Activated CD8-positive, alpha-beta T cell treated with anti-CD3 and anti-CD28 coated beads, Interleukin-2, amount 10 ng/mL, durations not matched to agents 7 days and 5 days (primary cell): ENCODE measurements around the gene AGPS. TPM values are rescaled to one million over a fixed set of nuclear protein-coding genes. Genes with fewer than 3 reads are reported as not detected.
"Not testable (repeated sequence)": the region's sequence is repeated elsewhere in the genome, so short reads cannot be mapped to it uniquely, and the experiment has no call there.

Experiments used
- ATAC-seq: fragments of 150-1000 bp; cut with Tn5 transposase; one replicate; pipeline ENCODE4 v1.10.0; 2021; ENCODE audit warnings: moderate library complexity
- CTCF ChIA-PET: fragments of 350-600 bp; sonication (Branson Sonifier 250); formaldehyde crosslinking; loops from one replicate; lab custom pipeline; 2021; ENCODE audit warnings: antibody characterized with exemption; lab: Charles Lee
- POLR2A ChIA-PET: fragments of 350-600 bp; sonication (Branson Sonifier 250); formaldehyde crosslinking; loops from one replicate; lab custom pipeline; 2021; ENCODE audit warnings: antibody characterized with exemption; lab: Charles Lee
- DNase-seq: peaks from one replicate; pipeline ENCODE4 v3.0.0-alpha.2; 2020
- H3K27ac Mint-ChIP-seq: one replicate; pipeline ENCODE4 v1.8.0; 2021; ENCODE audit warnings: mild to moderate bottlenecking, mixed read lengths
- H3K27me3 Mint-ChIP-seq: one replicate; pipeline ENCODE4 v1.8.0; 2021; ENCODE audit warnings: low read depth, mixed read lengths
- H3K36me3 Mint-ChIP-seq: one replicate; pipeline ENCODE4 v1.8.0; 2021; ENCODE audit warnings: low read depth, mixed read lengths
- H3K4me1 Mint-ChIP-seq: one replicate; pipeline ENCODE4 v1.8.0; 2021; ENCODE audit warnings: low read depth, mixed read lengths
- H3K4me3 Mint-ChIP-seq: one replicate; pipeline ENCODE4 v1.8.0; 2021; ENCODE audit warnings: mild to moderate bottlenecking, mixed read lengths
- H3K9me3 Mint-ChIP-seq: one replicate; pipeline ENCODE4 v1.8.0; 2022; ENCODE audit warnings: mixed read lengths; ENCODE audit not compliant: insufficient read depth
- total RNA-seq, 2 experiments: library from RNA; stranded (reverse); gene quantifications; one replicate each; pipeline ENCODE4 v1.2.3, GENCODE V29; 2021

The AGPS gene
- total RNA-seq, 2 experiments from 2014 or later, result 65.9 to 67.9 TPM

- no peak for ATAC-seq
- ChIA-PET CTCF (interaction anchor here (1.0 kb wide), 1 partner anchor 210 kb away, joined by 3 read pairs; no protein-coding TSS in a partner anchor), POLR2A (no interaction called here)
- DNase-seq, result no peak
- H3K9me3 Mint-ChIP-seq, result no peaks in the 10 kb centered on the region
- H3K27me3 Mint-ChIP-seq, result no peaks in the 10 kb centered on the region
- peaks cover 23% of the 10 kb centered on the region for H3K4me1 Mint-ChIP-seq
- peaks cover 11% of the 10 kb centered on the region for H3K36me3 Mint-ChIP-seq
- H3K27ac Mint-ChIP-seq, result no peak overlapping the region
- H3K4me3 Mint-ChIP-seq, result no peak overlapping the region
Measured at GRCh38 chr2:177545143-177545542, 152.6 kb downstream of the AGPS start.

GRCh38 chr2:177545981-177546585 lies 153.5 kb downstream of the AGPS start:
- Mint-ChIP-seq H3K4me3 (no peak overlapping the region), H3K27me3 (no peaks in the 10 kb centered on the region), H3K4me1 (peaks cover 23% of the 10 kb centered on the region), H3K9me3 (no peaks in the 10 kb centered on the region), H3K27ac (no peak overlapping the region), H3K36me3 (peaks cover 11% of the 10 kb centered on the region)
- DNase-seq (no peak), ATAC-seq (no peak)
- ChIA-PET POLR2A (no interaction called here), CTCF (no interaction called here)

DNA sequence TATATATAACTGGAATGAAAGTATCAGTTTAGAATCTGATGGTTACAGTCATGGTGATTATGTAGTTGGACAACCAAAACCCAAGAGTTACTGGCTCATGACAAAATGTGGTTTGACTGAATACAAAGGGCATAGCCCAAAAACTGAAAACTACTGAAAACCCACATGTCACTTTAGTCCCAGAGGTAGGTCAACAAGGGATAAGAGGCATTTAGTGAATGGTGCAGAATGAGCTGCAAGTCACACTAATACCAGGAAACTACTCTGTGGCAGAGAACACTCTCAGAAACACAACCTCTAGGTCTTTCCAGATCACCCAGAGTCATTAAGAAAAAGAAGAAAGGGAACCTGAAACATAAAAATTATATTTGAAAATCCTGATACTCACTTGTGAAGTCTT lies 154.5 kb downstream of the AGPS start:
- H3K9me3 Mint-ChIP-seq, result no peaks in the 10 kb centered on the region
- no peaks in the 10 kb centered on the region for H3K27me3 Mint-ChIP-seq
- H3K4me3 Mint-ChIP-seq, result no peak overlapping the region
- POLR2A ChIA-PET, result no interaction called here
- DNase-seq (no peak), ATAC-seq (peak; percentile 43)
- H3K27ac Mint-ChIP-seq, result no peak overlapping the region
- peaks cover 11% of the 10 kb centered on the region for H3K36me3 Mint-ChIP-seq
- CTCF ChIA-PET, result no interaction called here
- peaks cover 27% of the 10 kb centered on the region for H3K4me1 Mint-ChIP-seq

GRCh38 chr2:177547772-177548171 lies 155.2 kb downstream of the AGPS start:
- Mint-ChIP-seq H3K27ac (no peak overlapping the region), H3K4me1 (peaks cover 29% of the 10 kb centered on the region), H3K4me3 (no peak overlapping the region), H3K27me3 (no peaks in the 10 kb centered on the region), H3K36me3 (peaks cover 11% of the 10 kb centered on the region), H3K9me3 (no peaks in the 10 kb centered on the region)
- ChIA-PET POLR2A (no interaction called here), CTCF (interaction anchor here (1.5 kb wide), 1 partner anchor 383 kb away, joined by 3 read pairs; no protein-coding TSS in a partner anchor)
- DNase-seq (no peak), ATAC-seq (no peak)

DNA sequence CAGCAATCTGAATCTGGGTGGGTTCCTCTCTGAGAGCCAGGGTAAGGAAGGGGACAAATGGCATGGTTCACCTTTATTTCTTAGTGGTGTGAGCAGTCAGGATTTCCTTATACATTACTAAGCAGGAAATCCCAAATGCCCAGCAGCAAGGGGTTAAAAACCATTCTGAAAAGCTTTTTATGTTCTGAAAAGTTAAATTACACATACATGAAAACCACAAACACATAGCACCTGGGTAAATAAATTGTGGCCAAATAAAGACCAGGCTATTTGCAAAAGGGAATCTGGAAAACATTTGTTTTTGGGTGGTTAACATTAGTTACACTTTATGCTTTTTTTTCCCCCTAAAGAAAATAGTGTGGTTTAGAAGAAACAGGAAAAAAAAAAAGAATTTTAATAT lies 156.1 kb downstream of the AGPS start:
- peaks cover 36% of the 10 kb centered on the region for H3K4me1 Mint-ChIP-seq
- CTCF ChIA-PET, result interaction anchor here (1.4 to 1.5 kb wide), 2 partner anchors 56 to 384 kb away, joined by 3 to 4 read pairs; no protein-coding TSS in a partner anchor
- H3K36me3 Mint-ChIP-seq, result peaks cover 12% of the 10 kb centered on the region
- no peak overlapping the region for H3K4me3 Mint-ChIP-seq
- POLR2A ChIA-PET, result interaction anchor here (0.7 kb wide), 1 partner anchor 34 kb away, joined by 3 read pairs; no protein-coding TSS in a partner anchor
- H3K27me3 Mint-ChIP-seq, result no peaks in the 10 kb centered on the region
- no peak overlapping the region for H3K27ac Mint-ChIP-seq
- DNase-seq (no peak), ATAC-seq (no peak)
- no peaks in the 10 kb centered on the region for H3K9me3 Mint-ChIP-seq

GRCh38 chr2:177549171-177549570 lies 156.6 kb downstream of the AGPS start:
- peaks cover 12% of the 10 kb centered on the region for H3K36me3 Mint-ChIP-seq
- no peak overlapping the region for H3K4me3 Mint-ChIP-seq
- no peaks in the 10 kb centered on the region for H3K27me3 Mint-ChIP-seq
- ChIA-PET POLR2A (interaction anchor here (0.7 kb wide), 1 partner anchor 34 kb away, joined by 3 read pairs; no protein-coding TSS in a partner anchor), CTCF (interaction anchor here (1.4 to 1.5 kb wide), 2 partner anchors 55 to 384 kb away, joined by 3 to 4 read pairs; no protein-coding TSS in a partner anchor)
- no peak for ATAC-seq
- H3K27ac Mint-ChIP-seq, result no peak overlapping the region
- H3K9me3 Mint-ChIP-seq, result no peaks in the 10 kb centered on the region
- peaks cover 38% of the 10 kb centered on the region for H3K4me1 Mint-ChIP-seq
- no peak for DNase-seq

DNA sequence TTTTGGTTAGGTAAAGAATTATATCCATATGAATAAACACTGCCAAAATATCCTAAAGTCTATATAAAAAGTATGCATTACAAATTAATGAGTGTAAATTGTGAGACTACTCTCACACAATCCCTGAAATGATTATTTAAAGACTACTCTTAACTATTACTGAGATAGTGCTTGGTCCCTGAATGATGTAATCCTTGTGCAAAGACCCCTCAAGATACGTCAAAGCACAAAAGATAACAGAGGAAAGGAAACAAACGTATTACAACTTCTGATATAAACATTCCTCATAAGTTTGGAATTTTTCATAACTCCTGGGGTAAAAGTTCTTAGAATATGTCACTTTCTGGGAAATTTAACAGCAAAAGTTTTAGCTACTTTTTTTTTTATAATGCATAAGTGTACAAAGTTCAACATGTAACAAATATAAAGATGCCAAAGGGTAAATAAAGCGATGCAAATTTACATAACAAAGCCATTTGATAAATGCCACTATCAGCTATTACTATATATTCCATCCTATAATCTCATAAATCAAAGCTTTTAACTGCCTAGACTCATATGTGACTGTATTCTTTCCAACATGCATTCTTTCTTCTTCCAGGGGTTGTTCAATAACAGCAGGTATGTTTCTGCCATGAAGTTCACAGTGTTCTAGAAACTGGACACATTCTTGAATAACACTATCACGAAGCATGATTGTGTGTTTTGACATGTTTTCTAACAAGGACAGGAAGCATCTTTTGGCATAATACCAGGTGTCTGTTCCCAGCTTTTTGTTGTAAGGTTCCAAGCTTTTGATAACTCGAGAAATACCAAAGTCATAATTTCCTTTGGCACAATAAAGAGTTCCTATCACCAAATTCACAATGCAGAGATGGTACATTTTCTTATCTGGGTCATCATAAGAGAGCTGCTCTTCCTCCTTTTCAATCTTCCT lies 158.0 kb downstream of the AGPS start:
- Mint-ChIP-seq H3K27ac (no peak overlapping the region), H3K36me3 (peaks cover 12% of the 10 kb centered on the region)
- POLR2A ChIA-PET, result no interaction called here

DNA sequence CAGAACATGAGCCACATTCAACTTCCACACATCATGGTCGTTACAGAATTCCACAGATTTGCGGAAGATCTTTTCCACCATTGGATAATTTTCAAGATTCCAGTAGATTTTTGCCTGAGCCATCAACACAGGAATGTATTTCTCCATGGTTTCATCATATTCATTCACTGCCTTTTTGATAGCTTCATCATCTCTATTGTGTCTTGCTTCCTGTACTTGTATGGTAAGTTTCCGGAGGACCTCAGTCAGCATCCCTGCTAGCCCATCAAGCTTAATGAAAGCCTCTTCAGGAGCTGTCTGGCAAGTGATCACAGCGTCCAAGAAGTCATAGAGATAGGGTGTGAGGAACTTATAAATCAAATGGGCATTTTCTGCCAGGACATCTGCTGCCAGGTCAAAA lies 158.8 kb downstream of the AGPS start:
- H3K27me3 Mint-ChIP-seq, H3K27ac Mint-ChIP-seq, DNase-seq, H3K36me3 Mint-ChIP-seq, H3K9me3 Mint-ChIP-seq, POLR2A ChIA-PET, H3K4me3 Mint-ChIP-seq, ATAC-seq: not testable (repeated sequence)
- CTCF ChIA-PET, result interaction anchor here (1.6 kb wide), 1 partner anchor 53 kb away, joined by 4 read pairs; no protein-coding TSS in a partner anchor
- peaks cover 24% of the 10 kb centered on the region for H3K4me1 Mint-ChIP-seq

More for the DNA sequence above, 158.0 kb downstream of the AGPS start:
- H3K9me3 Mint-ChIP-seq, result no peaks in the 10 kb centered on the region
- peaks cover 31% of the 10 kb centered on the region for H3K4me1 Mint-ChIP-seq
- no peak for DNase-seq
- H3K4me3 Mint-ChIP-seq, result no peak overlapping the region
- CTCF ChIA-PET, result no interaction called here
- no peak for ATAC-seq
- H3K27me3 Mint-ChIP-seq, result no peaks in the 10 kb centered on the region

GRCh38 chr2:177551989-177552421 lies 159.4 kb downstream of the AGPS start:
- Mint-ChIP-seq H3K36me3 (peaks cover 2% of the 10 kb centered on the region), H3K27ac (peak overlapping the region; percentile 97)

DNA sequence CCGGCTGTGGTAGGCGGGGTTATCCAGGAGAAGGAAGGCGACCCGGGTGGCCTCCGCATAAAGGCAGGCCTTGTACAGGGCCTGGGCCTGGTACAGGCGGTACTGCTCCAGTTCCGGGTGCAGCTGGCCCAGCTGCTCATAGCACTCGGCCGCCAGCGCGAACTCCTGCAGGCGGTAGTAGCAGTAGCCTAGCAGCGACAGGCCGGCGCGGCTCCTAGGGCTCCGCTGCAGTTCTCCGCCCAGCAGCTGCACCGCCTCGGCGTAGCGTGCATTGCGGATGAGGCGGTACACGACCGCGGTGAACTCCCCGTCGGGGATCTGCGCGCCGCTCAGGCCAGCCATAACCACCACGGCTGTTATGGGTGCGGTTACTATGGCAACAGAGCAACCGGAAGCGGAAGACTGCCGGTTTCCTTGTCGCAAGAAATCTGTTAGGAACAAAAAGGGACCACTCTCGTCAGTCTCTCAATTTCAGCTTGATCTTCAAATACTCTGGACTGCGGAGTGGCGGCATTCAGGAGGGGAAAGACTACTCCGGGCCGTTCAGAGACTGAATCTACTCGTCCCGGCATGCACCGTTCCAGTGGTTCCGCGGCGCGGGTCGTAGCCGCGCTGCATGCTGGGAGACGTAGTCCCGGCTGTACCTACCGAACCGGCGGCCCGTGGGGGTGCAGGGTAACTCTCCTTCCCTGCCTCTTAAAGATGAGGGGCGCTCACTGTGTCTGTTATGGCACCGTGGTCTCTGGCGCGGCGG lies 160.0 kb downstream of the AGPS start:
- ChIA-PET POLR2A (interaction anchor here (0.6 kb wide), 2 partner anchors 370 to 1561 kb away, joined by 3 to 4 read pairs; no protein-coding TSS in a partner anchor), CTCF (interaction anchor here (1.6 kb wide), 1 partner anchor 52 kb away, joined by 4 read pairs; no protein-coding TSS in a partner anchor)
- peaks cover 6% of the 10 kb centered on the region for H3K9me3 Mint-ChIP-seq
- H3K4me3 Mint-ChIP-seq, result peak overlapping the region; percentile 83
- H3K36me3 Mint-ChIP-seq, result peaks cover 2% of the 10 kb centered on the region
- peak; percentile 94 for DNase-seq
- ATAC-seq, result peak; percentile 96
- peak overlapping the region; percentile 97 for H3K27ac Mint-ChIP-seq
- peaks cover 16% of the 10 kb centered on the region for H3K4me1 Mint-ChIP-seq
- H3K27me3 Mint-ChIP-seq, result peaks cover 10% of the 10 kb centered on the region

More at GRCh38 chr2:177551989-177552421, 159.4 kb downstream of the AGPS start:
- Mint-ChIP-seq H3K4me3 (peak overlapping the region; percentile 83), H3K9me3 (peaks cover under 1% of the 10 kb centered on the region), H3K4me1 (peaks cover 20% of the 10 kb centered on the region), H3K27me3 (peaks cover 6% of the 10 kb centered on the region)
- ATAC-seq (no peak), DNase-seq (peak; percentile 28)
- ChIA-PET CTCF (interaction anchor here (1.6 kb wide), 1 partner anchor 53 kb away, joined by 4 read pairs; no protein-coding TSS in a partner anchor), POLR2A (interaction anchor here (0.6 kb wide), 1 partner anchor 371 kb away, joined by 4 read pairs; no protein-coding TSS in a partner anchor)
